B cell (primary cell): Measurements from ENCODE around the gene ACOT4. TPM values are rescaled to one million over a fixed set of nuclear protein-coding genes. Genes with fewer than 3 reads are reported as not detected.

Source experiments
- ATAC-seq: fragments of 200-7000 bp; cut with Tn5 transposase; one replicate; pipeline ENCODE4 v1.10.0; 2021; ENCODE audit warnings: low read depth, mild to moderate bottlenecking, moderate number of reproducible peaks, moderate library complexity
- CTCF ChIA-PET: fragments of 350-600 bp; sonication (Branson Sonifier 250); formaldehyde crosslinking; loops from one replicate; lab custom pipeline; 2021; ENCODE audit warnings: antibody characterized with exemption, inconsistent platforms; lab: Charles Lee
- POLR2A ChIA-PET: fragments of 350-600 bp; sonication (Branson Sonifier 250); formaldehyde crosslinking; loops from one replicate; lab custom pipeline; 2021; ENCODE audit warnings: antibody characterized with exemption; lab: Charles Lee
- DNase-seq: peaks from one replicate; pipeline ENCODE4 v3.0.0; 2013
- H2AFZ ChIP-seq: 2 replicates; pipeline ENCODE4 v1.6.1; 2012; ENCODE audit warnings: mild to moderate bottlenecking, low read depth, low read length; ENCODE audit not compliant: insufficient read depth, poor library complexity, severe bottlenecking
- H3K27ac ChIP-seq, 2 donors: 1 replicate in 1 of 2; 2 replicates in 1 of 2; pipeline ENCODE4 v1.5.1; 2012 to 2013; ENCODE audit warnings: low read length in 2 of 2, mild to moderate bottlenecking in 2 of 2, moderate library complexity in 1 of 2
- H3K27me3 ChIP-seq, 4 experiments: fragments of 200-600 bp in 1 of 4; sonication (generic) in 1 of 4; replicated peaks in 1 of 4; 1 replicate in 2 of 4; 2 replicates in 2 of 4; pipeline versions ENCODE4 v1.6.1 to v1.7.0; 2013 to 2016; ENCODE audit warnings: low read length in 3 of 4, mild to moderate bottlenecking in 2 of 4, mixed read lengths in 1 of 4, moderate library complexity in 1 of 4; ENCODE audit not compliant: insufficient read depth in 4 of 4, control insufficient read depth in 3 of 4; ENCODE audit errors: control extremely low read depth in 1 of 4
- H3K36me3 ChIP-seq, 2 experiments: replicated peaks in 1 of 2; 1 replicate in 1 of 2; 2 replicates in 1 of 2; pipeline versions ENCODE4 v1.6.1 to v1.7.1; 2013; ENCODE audit warnings: low read length in 1 of 2; ENCODE audit not compliant: insufficient read depth in 2 of 2, control insufficient read depth in 1 of 2; ENCODE audit errors: control extremely low read depth in 1 of 2, extremely low read depth in 1 of 2
- H3K4me1 ChIP-seq, 2 donors: fragments of 200-600 bp in 1 of 2; sonication (generic) in 1 of 2; 1 replicate in 1 of 2; 2 replicates in 1 of 2; pipeline versions ENCODE4 v1.5.1 to v1.6.1; 2013 to 2017; ENCODE audit warnings: low read length in 2 of 2; ENCODE audit not compliant: control insufficient read depth in 2 of 2, insufficient read depth in 2 of 2
- H3K4me2 ChIP-seq: replicated peaks from 2 replicates; pipeline ENCODE3; 2012; ENCODE audit warnings: mild to moderate bottlenecking, low read depth, low read length; ENCODE audit not compliant: poor library complexity, severe bottlenecking
- H3K4me3 ChIP-seq, 5 experiments: fragments of 200-600 bp in 1 of 5; sonication (generic) in 1 of 5; 1 replicate in 3 of 5; 2 replicates in 2 of 5; pipeline versions ENCODE4 v1.5.1 to v1.7.0; 2011 to 2016; ENCODE audit warnings: low read length in 4 of 5, mild to moderate bottlenecking in 4 of 5, low read depth in 2 of 5, control low read depth in 1 of 5, moderate library complexity in 1 of 5; ENCODE audit not compliant: insufficient read depth in 1 of 5; ENCODE audit errors: control extremely low read depth in 1 of 5, extremely low read depth in 1 of 5
- H3K79me2 ChIP-seq: fragments of 200-600 bp; sonication (generic); one replicate; pipeline ENCODE4 v1.6.0; 2016; ENCODE audit warnings: low read length; ENCODE audit not compliant: control insufficient read depth, insufficient read depth
- H3K9ac ChIP-seq: fragments of 200-600 bp; sonication (generic); 2 replicates; pipeline ENCODE4 v1.6.1; 2017; ENCODE audit warnings: mild to moderate bottlenecking, low read length, moderate library complexity
- H3K9me3 ChIP-seq, 3 donors: one replicate each; pipeline versions ENCODE4 v1.6.1 to v1.7.1; 2013; ENCODE audit warnings: low read length in 2 of 3; ENCODE audit not compliant: control insufficient read depth in 2 of 3, insufficient read depth in 1 of 3; ENCODE audit errors: control extremely low read depth in 1 of 3
- H4K20me1 ChIP-seq: 2 replicates; pipeline ENCODE4 v1.6.0; 2012; ENCODE audit warnings: mild to moderate bottlenecking, low read length; ENCODE audit not compliant: insufficient read depth, control insufficient read depth, poor library complexity, severe bottlenecking
- H3K27ac Mint-ChIP-seq: one replicate; pipeline ENCODE4 v1.8.0; 2021; ENCODE audit warnings: mixed read lengths
- H3K27me3 Mint-ChIP-seq: one replicate; pipeline ENCODE4 v1.8.0; 2021; ENCODE audit warnings: mixed read lengths
- H3K4me1 Mint-ChIP-seq: one replicate; pipeline ENCODE4 v1.8.0; 2021; ENCODE audit warnings: mixed read lengths
- H3K4me3 Mint-ChIP-seq: one replicate; pipeline ENCODE4 v1.8.0; 2021; ENCODE audit warnings: mixed read lengths
- H3K9me3 Mint-ChIP-seq: one replicate; pipeline ENCODE4 v1.8.0; 2022; ENCODE audit warnings: mixed read lengths; ENCODE audit not compliant: insufficient read depth
- CTCF ChIP-seq: fragments of 200-600 bp; IDR thresholded peaks from one replicate; pipeline ENCODE4 v1.8.0; 2022; ENCODE audit warnings: antibody characterized with exemption, mild to moderate bottlenecking
- EZH2 ChIP-seq: IDR thresholded peaks from 2 replicates; pipeline ENCODE4 v1.6.1; 2012; ENCODE audit warnings: borderline replicate concordance, low read depth, mild to moderate bottlenecking, moderate library complexity, low read length; ENCODE audit not compliant: insufficient read depth, poor library complexity, severe bottlenecking
- WGBS: methylation state at CpG from one replicate; pipeline ENCODE4 v1.1.5; 2013; ENCODE audit warnings: missing lambda C conversion rate; ENCODE audit not compliant: insufficient coverage; 5-methylcytosine and 5-hydroxymethylcytosine counted together
- intact Hi-C: fragments of 100-400 bp; cut with micrococcal nuclease; formaldehyde crosslinking; loops from one replicate; pipeline ENCODE4 v1.10.0; 2022
- polyA plus RNA-seq: library from polyadenylated mRNA; depleted of rRNA; stranded (reverse); fragments of >200 nt; gene quantifications from 2 replicates; pipeline ENCODE4 v1.2.3, GENCODE V29; 2012
- total RNA-seq, 2 donors: library from RNA; stranded (reverse); fragments of 120-200 nt in 1 of 2; gene quantifications; 1 replicate in 1 of 2; 2 replicates in 1 of 2; pipeline versions ENCODE4 v1.2.3 to v1.2.4, GENCODE V29; 2013 to 2022

ACOT4 gene
- total and polyA plus RNA-seq, 2 donors (not counting 1 experiment from before 2014, with no cell fraction given): 0.19 to 0.42 TPM

GRCh38 chr14:73613419-73613963 is 21.8 kb downstream of the ACOT4 start:
- H3K27ac ChIP-seq: no peak overlapping the region
- intact Hi-C loops: loop anchor here (1.0 kb wide), 1 partner anchor 21 kb away; no protein-coding TSS in a partner anchor
- H3K36me3 ChIP-seq: no peaks in the 10 kb centered on the region
- POLR2A ChIA-PET: interaction anchor here (0.7 kb wide), 1 partner anchor 335 kb away, joined by 3 read pairs; no protein-coding TSS in a partner anchor
- no peak for DNase-seq
- TF ChIP-seq EZH2 (no peak), CTCF (no peak)
- peaks cover 0 to 6% (median 0%) of the 10 kb centered on the region in 4 experiments for H3K27me3 ChIP-seq
- no peaks in the 10 kb centered on the region for H3K79me2 ChIP-seq
- Mint-ChIP-seq H3K4me1 (peaks cover 6% of the 10 kb centered on the region), H3K9me3 (no peaks in the 10 kb centered on the region), H3K27me3 (peaks cover 5% of the 10 kb centered on the region), H3K4me3 (peak overlapping the region; percentile 87), H3K27ac (no peak overlapping the region)
- ATAC-seq: no peak
- peak overlapping the region in 2 of 5 experiments; percentile 45 to 68 for H3K4me3 ChIP-seq
- no peaks in the 10 kb centered on the region for H4K20me1 ChIP-seq
- H3K9me3 ChIP-seq: peaks cover 0 to 5% (median 0%) of the 10 kb centered on the region in 3 donors
- CTCF ChIA-PET: interaction anchor here (0.6 to 2.4 kb wide), 6 partner anchors 13 to 105 kb away, joined by 3 to 16 read pairs (median 4); partner anchors contain the start of gene ACOT2
- H3K4me2 ChIP-seq: peak overlapping the region; percentile 83
- WGBS: 83% methylated on average over 1 of the region's 3 CpGs
- no peak overlapping the region for H3K9ac ChIP-seq
- peaks cover 4% of the 10 kb centered on the region in 2 donors for H3K4me1 ChIP-seq
- H2AFZ ChIP-seq: no peak overlapping the region

- H3K4me1 ChIP-seq: peaks cover 4% of the 10 kb centered on the region in 2 donors
- no peak for DNase-seq
- ATAC-seq: no peak
- Mint-ChIP-seq H3K4me1 (peaks cover 6% of the 10 kb centered on the region), H3K27me3 (peaks cover 3% of the 10 kb centered on the region), H3K9me3 (no peaks in the 10 kb centered on the region), H3K27ac (no peak overlapping the region), H3K4me3 (no peak overlapping the region)
- H3K9ac ChIP-seq: no peak overlapping the region
- no peaks in the 10 kb centered on the region for H3K36me3 ChIP-seq
- TF ChIP-seq EZH2 (no peak), CTCF (no peak)
- no peak overlapping the region for H3K4me2 ChIP-seq
- no peaks in the 10 kb centered on the region for H3K9me3 ChIP-seq
- H3K27ac ChIP-seq: no peak overlapping the region
- WGBS: 86% methylated on average over 4 of the region's 4 CpGs
- H3K27me3 ChIP-seq: peaks cover 0 to 6% (median 0%) of the 10 kb centered on the region in 4 experiments
- no peaks in the 10 kb centered on the region for H4K20me1 ChIP-seq
- H2AFZ ChIP-seq: no peak overlapping the region
- intact Hi-C loops: no loop called here
- ChIA-PET CTCF (no interaction called here), POLR2A (no interaction called here)
- H3K79me2 ChIP-seq: no peaks in the 10 kb centered on the region
- H3K4me3 ChIP-seq: no peak overlapping the region
Observed at GRCh38 chr14:73616831-73617230, 25.2 kb downstream of the ACOT4 start.
